K562 (cell line): ENCODE data around the gene NBEA. TPM values are rescaled to one million over a fixed set of nuclear protein-coding genes. Genes with fewer than 3 reads are reported as not detected.

ENCODE experiments used
- ATAC-seq: fragments of 200-7000 bp; cut with Tn5 transposase; 3 replicates; pipeline ENCODE4 v1.9.1; 2020; ENCODE audit warnings: moderate library complexity
- BruUV-seq: library from RNA; stranded (reverse); fragments of 400-500 nt; replicated peaks from 2 replicates; lab custom pipeline; 2021; lab: Mats Ljungman, UMichigan
- CTCF ChIA-PET: fragments of 300-600 bp; formaldehyde crosslinking; extraction: SDS; loops from one replicate; lab custom pipeline; 2021; ENCODE audit warnings: low intra/inter-chr PET ratio; lab: Yijun Ruan, JAX
- POLR2A ChIA-PET: fragments of 300-600, 350-650 bp; sonication (Branson Sonifier 250); formaldehyde crosslinking; extraction: SDS; loops from one replicate; lab custom pipeline; 2021; ENCODE audit warnings: antibody characterized with exemption, inconsistent platforms; lab: Yijun Ruan, JAX
- DNase-seq, 4 experiments: peaks; one replicate each; pipeline versions ENCODE4 v3.0.0 to v3.0.0-alpha.2; 2011 to 2018; ENCODE audit warnings: low spot score in 3 of 4, mixed read lengths in 3 of 4; ENCODE audit errors: extremely low read depth in 1 of 4
- FAIRE-seq: peaks from 2 replicates; lab custom pipeline; 2011; peaks lifted over from hg19 to GRCh38; lab: Jason Lieb, UNC
- H2AFZ ChIP-seq: 2 replicates; pipeline ENCODE4 v1.6.0; 2011; ENCODE audit warnings: low read depth, low read length, control low read depth, inconsistent platforms
- H3K27ac ChIP-seq: fragments of 200-600 bp; 3 replicates; pipeline ENCODE4 v1.8.0; 2011; ENCODE audit warnings: low read depth, mild to moderate bottlenecking, control low read depth, inconsistent platforms, low read length, moderate library complexity, mixed read lengths; ENCODE audit errors: extremely low read depth
- H3K27me3 ChIP-seq, 2 experiments: fragments of 300-600 bp in 1 of 2; 2 replicates in 1 of 2; 3 replicates in 1 of 2; pipeline versions ENCODE4 v1.6.0 to v1.8.0; 2011; ENCODE audit warnings: inconsistent platforms in 2 of 2, low read length in 2 of 2, mild to moderate bottlenecking in 1 of 2, mixed read lengths in 1 of 2, moderate library complexity in 1 of 2; ENCODE audit not compliant: control insufficient read depth in 2 of 2, insufficient read depth in 2 of 2
- H3K36me3 ChIP-seq: fragments of 300-600 bp; 3 replicates; pipeline ENCODE4 v1.8.0; 2011; ENCODE audit warnings: mild to moderate bottlenecking, low read length, inconsistent platforms; ENCODE audit not compliant: control insufficient read depth, insufficient read depth
- H3K4me1 ChIP-seq, 2 experiments: fragments of 200-600 bp in 1 of 2; replicated peaks in 1 of 2; 2 replicates in 1 of 2; 3 replicates in 1 of 2; pipeline versions ENCODE4 v1.5.1 to v1.8.0; 2011; ENCODE audit warnings: inconsistent platforms in 2 of 2, low read length in 2 of 2, mild to moderate bottlenecking in 1 of 2, mixed read lengths in 1 of 2, moderate library complexity in 1 of 2; ENCODE audit not compliant: control insufficient read depth in 2 of 2, insufficient read depth in 2 of 2
- H3K4me2 ChIP-seq: 2 replicates; pipeline ENCODE4 v1.6.1; 2011; ENCODE audit warnings: low read length, control low read depth, inconsistent platforms, mixed read lengths; ENCODE audit not compliant: insufficient read depth
- H3K4me3 ChIP-seq: fragments of 200-600 bp; sonication (generic), shearing (Covaris generic); 2 replicates; pipeline ENCODE4 v1.5.1; 2016; ENCODE audit warnings: control low read depth, inconsistent platforms
- H3K79me2 ChIP-seq: fragments of 200-600 bp; 3 replicates; pipeline ENCODE4 v1.8.0; 2011; ENCODE audit warnings: low read length, inconsistent platforms; ENCODE audit not compliant: control insufficient read depth, insufficient read depth
- H3K9ac ChIP-seq, 2 experiments: 2 replicates each; pipeline versions ENCODE4 v1.6.0 to v1.6.1; 2011; ENCODE audit warnings: low read depth in 2 of 2, low read length in 2 of 2, control low read depth in 1 of 2, inconsistent platforms in 1 of 2, mild to moderate bottlenecking in 1 of 2, mixed read lengths in 1 of 2; ENCODE audit not compliant: insufficient read depth in 1 of 2
- H3K9me1 ChIP-seq: one replicate; pipeline ENCODE4 v1.6.0; 2011; ENCODE audit warnings: inconsistent platforms, mild to moderate bottlenecking, low read length, moderate library complexity; ENCODE audit not compliant: control insufficient read depth, insufficient read depth
- H3K9me3 ChIP-seq: replicated peaks from 2 replicates; pipeline ENCODE4 v1.5.1; 2011; ENCODE audit warnings: low read depth, low read length, inconsistent platforms; ENCODE audit not compliant: control insufficient read depth, insufficient read depth
- H4K20me1 ChIP-seq: replicated peaks from 2 replicates; pipeline ENCODE4 v1.6.1; 2011; ENCODE audit warnings: low read length, inconsistent platforms, mixed read lengths; ENCODE audit not compliant: control insufficient read depth, insufficient read depth
- ARID1B ChIP-seq: fragments of 450-650 bp; IDR thresholded peaks from 2 replicates; pipeline ENCODE4 v1.6.1; 2016; ENCODE audit warnings: antibody characterized with exemption, mild to moderate bottlenecking, inconsistent platforms
- BRD9 ChIP-seq: fragments of 450-650 bp; IDR thresholded peaks from 2 replicates; pipeline ENCODE4 v1.6.1; 2018; ENCODE audit warnings: low read depth; ENCODE audit not compliant: partially characterized antibody
- EGR1 ChIP-seq: fragments of 450-650 bp; conservative IDR thresholded peaks from 2 replicates; pipeline ENCODE4 v1.6.1; 2017; ENCODE audit warnings: mild to moderate bottlenecking
- MLLT1 ChIP-seq, 2 experiments: fragments of 450-650 bp; IDR thresholded peaks; 2 replicates each; pipeline ENCODE4 v1.6.1; 2016
- MTA1 ChIP-seq: fragments of 450-650 bp; IDR thresholded peaks from 2 replicates; pipeline ENCODE4 v1.6.1; 2017; ENCODE audit warnings: borderline replicate concordance
- NR2C2 ChIP-seq, 2 experiments: fragments of 200-800 bp in 1 of 2; sonication (Bioruptor generic) in 1 of 2; sonication (generic) in 1 of 2; formaldehyde crosslinking in 1 of 2; IDR thresholded peaks; 2 replicates each; pipeline versions ENCODE4 v1.6.1 to v1.8.0; 2016 to 2022; ENCODE audit warnings: mild to moderate bottlenecking in 1 of 2, missing compliant biosample characterization in 1 of 2, missing genetic modification characterization in 1 of 2, missing genetic modification reagents in 1 of 2
- RFX1 ChIP-seq: fragments of 450-650 bp; IDR thresholded peaks from 2 replicates; pipeline ENCODE4 v1.6.1; 2016; ENCODE audit warnings: mild to moderate bottlenecking, moderate library complexity
- RFX7 ChIP-seq: fragments of 250-450 bp; sonication (Bioruptor Pico); IDR thresholded peaks from 2 replicates; pipeline ENCODE4 v1.5.1; 2021; ENCODE audit warnings: mild to moderate bottlenecking
- TFAP4 ChIP-seq: sonication (generic); formaldehyde crosslinking; IDR thresholded peaks from 2 replicates; pipeline ENCODE4 v1.8.0; 2022; ENCODE audit warnings: missing genetic modification reagents, mild to moderate bottlenecking, moderate library complexity, borderline replicate concordance
- TOE1 ChIP-seq, 2 experiments: fragments of 450-650 bp in 1 of 2; sonication (generic) in 1 of 2; formaldehyde crosslinking in 1 of 2; IDR thresholded peaks; 2 replicates each; pipeline versions ENCODE4 v1.7.1 to v1.8.0; 2016 to 2022; ENCODE audit warnings: borderline replicate concordance in 2 of 2, mild to moderate bottlenecking in 2 of 2, antibody characterized with exemption in 1 of 2, inconsistent platforms in 1 of 2, low read depth in 1 of 2, missing genetic modification reagents in 1 of 2, moderate library complexity in 1 of 2
- ZNF445 ChIP-seq: fragments of 250-450 bp; sonication (Bioruptor Pico); IDR thresholded peaks from 2 replicates; pipeline ENCODE4 v1.4.0; 2020; ENCODE audit warnings: low read depth, mild to moderate bottlenecking, moderate library complexity
- WGBS: fragments of 100-300 bp; shearing (Covaris generic); methylation state at CpG from one replicate; pipeline ENCODE4 v1.1.6; 2016; ENCODE audit warnings: low coverage, mixed read lengths; ENCODE audit not compliant: insufficient coverage; ENCODE audit errors: missing lambda C conversion rate; 5-methylcytosine and 5-hydroxymethylcytosine counted together
- in situ Hi-C: fragments of 300-500 bp; cut with MboI; formaldehyde crosslinking; loops from 4 replicates; pipeline ENCODE4 v1.15.0; 2018; ENCODE audit warnings: inconsistent platforms, mixed read lengths
- intact Hi-C: fragments of 100-400 bp; cut with micrococcal nuclease; formaldehyde crosslinking; loops from 2 replicates; pipeline ENCODE4 v1.14.2; 2022
- polyA plus RNA-seq, 8 experiments: library from polyadenylated mRNA; depleted of rRNA in 4 of 8; stranded (reverse) in 5 of 8; unstranded in 3 of 8; fragments of >200 nt; fragmentation: Nextera tagmentation in 2 of 8; fragmentation: Illumina TruSeq in 1 of 8; extraction: Ambion mirVana in 2 of 8; extraction: Trizol in 1 of 8; gene quantifications; 2 replicates each; pipeline versions ENCODE4 v1.2.1 to v1.2.3, GENCODE V29; 2011 to 2014; ENCODE audit warnings: inconsistent platforms in 1 of 8, missing spikeins in 1 of 8
- total RNA-seq, 7 experiments: library from RNA; depleted of rRNA in 6 of 7; stranded (reverse); fragments of >200 nt in 6 of 7; fragmentation: Illumina TruSeq in 2 of 7; extraction: Trizol in 2 of 7; gene quantifications; 2 replicates each; pipeline versions ENCODE4 v1.2.1 to v1.2.3, GENCODE V29; 2011 to 2021; ENCODE audit warnings: low replicate concordance in 1 of 7

NBEA gene
- total and polyA plus RNA-seq, 9 of the 15 experiments (the other 6 are each of a cell fraction or from before 2014, with no cell fraction given) = 0.03 to 0.94 (median 0.05) TPM; not detected in 2

GRCh38 chr13:35694031-35694430, 752.0 kb downstream of the NBEA start:
- no peak overlapping the region for H3K4me3 ChIP-seq
- FAIRE-seq (no peak), DNase-seq (no peak), ATAC-seq (no peak)
- H3K9me1 ChIP-seq = no peaks in the 10 kb centered on the region
- H3K4me1 ChIP-seq = no peaks in the 10 kb centered on the region
- no peaks in the 10 kb centered on the region for H4K20me1 ChIP-seq
- TF ChIP-seq TOE1 (IDR thresholded peaks at IDR 0.05; ENCODE audit: borderline replicate concordance) (no peak), TOE1 (CRISPR knock-in tag; IDR thresholded peaks at IDR 0.05; ENCODE audit: borderline replicate concordance, low read depth) (no peak), ZNF445 (CRISPR knock-in tag) (no peak), RFX1 (no peak)
- no peak overlapping the region for H2AFZ ChIP-seq
- POLR2A ChIA-PET = no interaction called here
- no peaks in the 10 kb centered on the region for H3K27me3 ChIP-seq
- in situ Hi-C loops (no loop called here), intact Hi-C loops (no loop called here)
- H3K9ac ChIP-seq = no peak overlapping the region
- H3K36me3 ChIP-seq = no peaks in the 10 kb centered on the region
- H3K9me3 ChIP-seq = no peaks in the 10 kb centered on the region
- H3K79me2 ChIP-seq = no peaks in the 10 kb centered on the region
- H3K27ac ChIP-seq = no peak overlapping the region
- WGBS = 0% methylated on average over 10 of the region's 13 CpGs
- BruUV-seq = no TSS peak
- no peak overlapping the region for H3K4me2 ChIP-seq
- CTCF ChIA-PET = no interaction called here

GRCh38 chr13:35694549-35695447, 752.7 kb downstream of the NBEA start:
- DNase-seq (no peak), ATAC-seq (no peak), FAIRE-seq (no peak)
- Histone ChIP-seq H3K79me2 (no peaks in the 10 kb centered on the region), H3K4me3 (no peak overlapping the region), H3K4me2 (no peak overlapping the region), H3K9me1 (no peaks in the 10 kb centered on the region), H3K4me1 (no peaks in the 10 kb centered on the region), H3K36me3 (no peaks in the 10 kb centered on the region), H3K27ac (no peak overlapping the region), H3K27me3 (no peaks in the 10 kb centered on the region), H2AFZ (no peak overlapping the region), H4K20me1 (no peaks in the 10 kb centered on the region; the same call in 1 of the 2 replicates), H3K9ac (no peak overlapping the region), H3K9me3 (no peaks in the 10 kb centered on the region)
- ChIA-PET POLR2A (interaction anchor here (0.7 kb wide), 1 partner anchor 1999 kb away, joined by 3 read pairs; no protein-coding TSS in a partner anchor), CTCF (no interaction called here)
- WGBS = 3% methylated on average over 7 of the region's 26 CpGs
- in situ Hi-C loops = no loop called here
- intact Hi-C loops = no loop called here
- BruUV-seq = no TSS peak
- TF ChIP-seq TFAP4 (no peak), ARID1B (no peak), RFX7 (CRISPR knock-in tag) (no peak), MTA1 (no peak), NR2C2 (CRISPR knock-in tag; IDR thresholded peaks at IDR 0.05) (no peak), NR2C2 (tag; IDR thresholded peaks at IDR 0.05) (no peak), BRD9 (no peak), MLLT1 (IDR thresholded peaks at IDR 0.05) (no peak), EGR1 (no peak)
